HUES6 (cell line): ENCODE measurements around the gene BHLHA15.

ENCODE experiments used
- H3K27ac ChIP-seq: 2 replicates; pipeline ENCODE4 v1.7.0; 2013; ENCODE audit warnings: low read depth, mild to moderate bottlenecking, low read length, inconsistent platforms
- H3K27me3 ChIP-seq: 2 replicates; pipeline ENCODE4 v1.6.1; 2013; ENCODE audit warnings: low read length; ENCODE audit not compliant: control insufficient read depth, insufficient read depth
- H3K36me3 ChIP-seq: 2 replicates; pipeline ENCODE4 v1.6.1; 2013; ENCODE audit warnings: low read length; ENCODE audit not compliant: control insufficient read depth, insufficient read depth
- H3K4me1 ChIP-seq: 2 replicates; pipeline ENCODE4 v1.6.1; 2013; ENCODE audit warnings: low read length; ENCODE audit not compliant: control insufficient read depth, insufficient read depth
- H3K4me3 ChIP-seq: 2 replicates; pipeline ENCODE4 v1.5.1; 2013; ENCODE audit warnings: low read depth, low read length
- H3K9ac ChIP-seq: one replicate; pipeline ENCODE4 v1.6.1; 2013; ENCODE audit warnings: mild to moderate bottlenecking, low read length
- H3K9me3 ChIP-seq: 2 replicates; pipeline ENCODE4 v1.6.1; 2013; ENCODE audit warnings: low read depth, low read length; ENCODE audit not compliant: control insufficient read depth, insufficient read depth

Gene BHLHA15

GRCh38 chr7:98171449-98171848, 39.8 kb upstream of the BHLHA15 start:
- Histone ChIP-seq H3K4me1 (peaks cover 3% of the 10 kb centered on the region; the same call in 1 of the 2 replicates), H3K4me3 (no peak overlapping the region), H3K27me3 (no peaks in the 10 kb centered on the region), H3K9me3 (no peaks in the 10 kb centered on the region), H3K27ac (no peak overlapping the region), H3K9ac (no peak overlapping the region), H3K36me3 (peaks cover 28% of the 10 kb centered on the region)

GRCh38 chr7:98174334-98175259, 36.6 kb upstream of the BHLHA15 start:
- peaks cover 31% of the 10 kb centered on the region for H3K36me3 ChIP-seq
- H3K4me1 ChIP-seq, result peaks cover 5% of the 10 kb centered on the region
- H3K9ac ChIP-seq, result no peak overlapping the region
- H3K27me3 ChIP-seq, result no peaks in the 10 kb centered on the region
- H3K27ac ChIP-seq, result no peak overlapping the region
- H3K4me3 ChIP-seq, result no peak overlapping the region
- H3K9me3 ChIP-seq, result no peaks in the 10 kb centered on the region

GRCh38 chr7:98175260-98175940, 35.8 kb upstream of the BHLHA15 start:
- Histone ChIP-seq H3K36me3 (peaks cover 31% of the 10 kb centered on the region), H3K4me3 (no peak overlapping the region), H3K9me3 (no peaks in the 10 kb centered on the region), H3K27me3 (no peaks in the 10 kb centered on the region), H3K9ac (no peak overlapping the region), H3K4me1 (peaks cover 5% of the 10 kb centered on the region), H3K27ac (no peak overlapping the region)

- Histone ChIP-seq H3K36me3 (peaks cover 22% of the 10 kb centered on the region), H3K4me1 (peaks cover 7% of the 10 kb centered on the region), H3K4me3 (no peak overlapping the region), H3K9ac (no peak overlapping the region), H3K9me3 (no peaks in the 10 kb centered on the region), H3K27ac (no peak overlapping the region), H3K27me3 (no peaks in the 10 kb centered on the region)
These were observed 33.7 kb upstream of the BHLHA15 start for GRCh38 chr7:98177553-98177952.

- Histone ChIP-seq H3K27ac (no peak overlapping the region), H3K36me3 (peaks cover 22% of the 10 kb centered on the region), H3K9me3 (no peaks in the 10 kb centered on the region), H3K4me3 (no peak overlapping the region), H3K27me3 (no peaks in the 10 kb centered on the region), H3K9ac (no peak overlapping the region), H3K4me1 (peaks cover 7% of the 10 kb centered on the region)
These were observed 32.9 kb upstream of the BHLHA15 start for GRCh38 chr7:98178321-98178720.

- H3K9me3 ChIP-seq, result 0 out of 2 replicates have a peak, but pooled peaks cover 2% of the 10 kb centered on the region
- H3K4me3 ChIP-seq, result no peak overlapping the region
- H3K27ac ChIP-seq, result no peak overlapping the region
- peaks cover 7% of the 10 kb centered on the region for H3K4me1 ChIP-seq
- no peaks in the 10 kb centered on the region for H3K27me3 ChIP-seq
- no peak overlapping the region for H3K9ac ChIP-seq
- peaks cover 22% of the 10 kb centered on the region for H3K36me3 ChIP-seq
These were observed 32.3 kb upstream of the BHLHA15 start for GRCh38 chr7:98178762-98179490.

- Histone ChIP-seq H3K27me3 (no peaks in the 10 kb centered on the region), H3K36me3 (peaks cover 5% of the 10 kb centered on the region; the same call in 1 of the 2 replicates), H3K9me3 (0 out of 2 replicates have a peak, but pooled peaks cover 2% of the 10 kb centered on the region), H3K4me3 (no peak overlapping the region), H3K4me1 (peaks cover 7% of the 10 kb centered on the region), H3K27ac (no peak overlapping the region), H3K9ac (no peak overlapping the region)
These were observed 30.5 kb upstream of the BHLHA15 start for GRCh38 chr7:98180751-98181150.

GRCh38 chr7:98185101-98185500, 26.1 kb upstream of the BHLHA15 start:
- no peaks in the 10 kb centered on the region for H3K27me3 ChIP-seq
- H3K9ac ChIP-seq, result no peak overlapping the region
- 0 out of 2 replicates have a peak, but pooled peaks cover 2% of the 10 kb centered on the region for H3K9me3 ChIP-seq
- H3K4me1 ChIP-seq, result 0 out of 2 replicates have a peak, but pooled peaks cover 2% of the 10 kb centered on the region
- no peak overlapping the region for H3K27ac ChIP-seq
- H3K4me3 ChIP-seq, result no peak overlapping the region
- peaks cover 12% of the 10 kb centered on the region; the same call in 1 of the 2 replicates for H3K36me3 ChIP-seq

- 0 out of 2 replicates have a peak, but pooled peaks cover 2% of the 10 kb centered on the region for H3K9me3 ChIP-seq
- H3K27ac ChIP-seq, result no peak overlapping the region
These were observed 24.6 kb upstream of the BHLHA15 start for GRCh38 chr7:98186452-98187137.

GRCh38 chr7:98187138-98187502, 24.1 kb upstream of the BHLHA15 start:
- no peak overlapping the region for H3K9ac ChIP-seq
- 0 out of 2 replicates have a peak, but pooled peaks cover 2% of the 10 kb centered on the region for H3K9me3 ChIP-seq
- peaks cover 25% of the 10 kb centered on the region for H3K36me3 ChIP-seq

More at GRCh38 chr7:98186452-98187137, 24.6 kb upstream of the BHLHA15 start:
- Histone ChIP-seq H3K4me3 (no peak overlapping the region), H3K9ac (no peak overlapping the region), H3K36me3 (peaks cover 20% of the 10 kb centered on the region), H3K27me3 (no peaks in the 10 kb centered on the region), H3K4me1 (0 out of 2 replicates have a peak, but pooled peaks cover 2% of the 10 kb centered on the region)

More at GRCh38 chr7:98187138-98187502, 24.1 kb upstream of the BHLHA15 start:
- H3K4me3 ChIP-seq, result no peak overlapping the region
- no peaks in the 10 kb centered on the region for H3K27me3 ChIP-seq
- no peak overlapping the region for H3K27ac ChIP-seq
- H3K4me1 ChIP-seq, result 0 out of 2 replicates have a peak, but pooled peaks cover 2% of the 10 kb centered on the region
